GM13977 (cell line): ENCODE measurements around the gene MBP.

Source experiments
- DNase-seq: peaks from one replicate; pipeline ENCODE4 v3.0.0; 2012; ENCODE audit warnings: low spot score
- in situ Hi-C: fragments of 300-500 bp; cut with MboI; formaldehyde crosslinking; loops from one replicate; pipeline ENCODE4 v1.12.0; 2022; ENCODE audit warnings: low sequenced_read_pairs, low pct_unique_long_range_greater_than_20kb, mixed read lengths, inconsistent platforms; ENCODE audit not compliant: unreplicated experiment
- TF ChIP-seq, protein P1 (sequence below): IDR thresholded peaks from 2 replicates; pipeline ENCODE4 v1.5.1; 2012; ENCODE audit warnings: mild to moderate bottlenecking, control low read depth; ENCODE audit not compliant: insufficient read depth; ENCODE audit errors: extremely low read depth, missing control alignments

The MBP gene

DNA sequence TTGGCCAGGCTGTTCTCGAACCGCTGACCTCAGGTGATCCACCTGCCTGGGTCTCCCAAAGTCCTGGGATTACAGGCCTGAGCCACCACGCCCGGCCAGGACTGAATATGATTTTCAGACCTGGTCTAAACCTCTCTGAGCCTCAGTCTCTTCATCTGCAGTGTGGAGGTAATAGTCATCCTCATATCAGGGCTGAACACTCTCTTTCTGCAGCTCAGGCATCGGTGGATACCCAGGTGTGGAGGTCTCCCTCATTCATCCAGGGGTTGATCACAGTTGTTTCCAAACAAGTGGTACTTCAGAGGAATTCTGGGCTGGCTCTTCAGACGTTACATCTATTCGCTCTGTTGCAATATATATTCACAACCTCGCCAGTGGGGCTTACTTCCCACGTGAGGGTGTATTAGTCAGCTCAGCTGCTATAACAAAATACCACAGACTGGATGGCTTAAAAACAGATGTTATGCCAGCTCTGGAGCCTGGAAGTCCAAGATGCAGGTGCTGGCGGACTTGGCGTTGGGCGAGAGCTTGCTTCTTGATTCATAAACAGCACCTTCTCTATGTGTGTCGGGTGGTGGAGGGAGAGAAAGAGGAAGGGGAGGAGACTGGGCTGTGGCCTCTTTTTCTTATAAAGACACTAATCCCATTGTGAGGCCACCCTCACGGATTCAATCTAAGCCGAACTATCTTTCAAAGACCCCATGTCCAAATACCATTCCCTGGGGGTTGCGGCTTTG is 2.9 kb upstream of the MBP start:
- TF ChIP-seq, protein P1, sequence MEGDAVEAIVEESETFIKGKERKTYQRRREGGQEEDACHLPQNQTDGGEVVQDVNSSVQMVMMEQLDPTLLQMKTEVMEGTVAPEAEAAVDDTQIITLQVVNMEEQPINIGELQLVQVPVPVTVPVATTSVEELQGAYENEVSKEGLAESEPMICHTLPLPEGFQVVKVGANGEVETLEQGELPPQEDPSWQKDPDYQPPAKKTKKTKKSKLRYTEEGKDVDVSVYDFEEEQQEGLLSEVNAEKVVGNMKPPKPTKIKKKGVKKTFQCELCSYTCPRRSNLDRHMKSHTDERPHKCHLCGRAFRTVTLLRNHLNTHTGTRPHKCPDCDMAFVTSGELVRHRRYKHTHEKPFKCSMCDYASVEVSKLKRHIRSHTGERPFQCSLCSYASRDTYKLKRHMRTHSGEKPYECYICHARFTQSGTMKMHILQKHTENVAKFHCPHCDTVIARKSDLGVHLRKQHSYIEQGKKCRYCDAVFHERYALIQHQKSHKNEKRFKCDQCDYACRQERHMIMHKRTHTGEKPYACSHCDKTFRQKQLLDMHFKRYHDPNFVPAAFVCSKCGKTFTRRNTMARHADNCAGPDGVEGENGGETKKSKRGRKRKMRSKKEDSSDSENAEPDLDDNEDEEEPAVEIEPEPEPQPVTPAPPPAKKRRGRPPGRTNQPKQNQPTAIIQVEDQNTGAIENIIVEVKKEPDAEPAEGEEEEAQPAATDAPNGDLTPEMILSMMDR = no peak
- in situ Hi-C loops = no loop called here
- DNase-seq = no peak

DNA sequence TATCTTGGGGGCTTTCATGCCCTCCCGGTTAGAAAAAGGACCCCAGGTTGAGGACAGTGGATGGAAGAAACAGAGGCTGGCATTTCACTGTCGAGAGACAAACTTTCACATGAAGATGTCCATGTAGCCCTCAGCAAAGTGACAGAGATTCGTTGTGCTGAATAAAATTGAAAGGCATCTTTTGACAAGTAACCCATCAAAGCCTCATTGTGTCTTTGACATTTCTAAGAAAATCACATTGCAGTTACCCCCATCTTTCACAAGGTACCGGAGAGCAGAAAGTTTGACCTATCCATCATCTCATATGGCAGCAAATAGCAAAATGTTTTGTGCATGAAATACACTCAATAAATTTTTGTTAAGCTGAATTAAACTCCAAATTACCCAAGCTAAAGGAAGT is 2.0 kb upstream of the MBP start:
- DNase-seq = no peak
- TF ChIP-seq, protein P1 = no peak
- in situ Hi-C loops = no loop called here

DNA sequence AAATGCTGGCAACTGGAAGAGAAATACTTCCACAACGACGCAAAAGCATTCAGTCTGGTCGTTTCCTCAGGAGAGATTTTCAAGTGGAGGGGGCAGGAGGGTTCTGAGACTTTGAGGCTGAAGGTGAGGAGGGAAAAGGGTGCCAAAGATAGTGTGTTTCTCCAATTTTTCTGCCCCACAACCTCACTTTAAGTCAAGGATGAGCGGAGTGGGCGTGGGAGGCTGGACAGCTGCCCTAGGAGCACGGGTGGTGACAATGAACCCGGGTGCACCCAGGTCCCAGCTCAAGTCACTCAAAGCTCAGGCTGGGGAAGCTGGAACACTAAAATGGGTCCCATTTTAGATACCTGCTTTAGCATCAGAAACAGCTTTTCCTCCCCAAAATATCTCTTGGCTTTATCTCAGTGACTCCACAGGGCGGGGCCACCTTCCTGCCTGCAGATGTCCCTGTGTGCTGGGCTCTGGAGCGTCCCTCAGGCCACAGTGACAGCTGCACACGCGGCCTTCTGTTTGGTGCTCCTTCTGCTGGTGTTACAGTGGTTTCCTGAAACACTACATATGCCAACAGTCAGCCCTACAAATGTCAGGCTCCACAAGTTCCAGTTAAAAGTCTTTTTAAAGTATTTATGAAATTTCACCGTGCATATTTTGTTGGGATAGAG is 1.4 kb upstream of the MBP start:
- TF ChIP-seq, protein P1 = peak; percentile 28
- DNase-seq = no peak
- in situ Hi-C loops = no loop called here

DNA sequence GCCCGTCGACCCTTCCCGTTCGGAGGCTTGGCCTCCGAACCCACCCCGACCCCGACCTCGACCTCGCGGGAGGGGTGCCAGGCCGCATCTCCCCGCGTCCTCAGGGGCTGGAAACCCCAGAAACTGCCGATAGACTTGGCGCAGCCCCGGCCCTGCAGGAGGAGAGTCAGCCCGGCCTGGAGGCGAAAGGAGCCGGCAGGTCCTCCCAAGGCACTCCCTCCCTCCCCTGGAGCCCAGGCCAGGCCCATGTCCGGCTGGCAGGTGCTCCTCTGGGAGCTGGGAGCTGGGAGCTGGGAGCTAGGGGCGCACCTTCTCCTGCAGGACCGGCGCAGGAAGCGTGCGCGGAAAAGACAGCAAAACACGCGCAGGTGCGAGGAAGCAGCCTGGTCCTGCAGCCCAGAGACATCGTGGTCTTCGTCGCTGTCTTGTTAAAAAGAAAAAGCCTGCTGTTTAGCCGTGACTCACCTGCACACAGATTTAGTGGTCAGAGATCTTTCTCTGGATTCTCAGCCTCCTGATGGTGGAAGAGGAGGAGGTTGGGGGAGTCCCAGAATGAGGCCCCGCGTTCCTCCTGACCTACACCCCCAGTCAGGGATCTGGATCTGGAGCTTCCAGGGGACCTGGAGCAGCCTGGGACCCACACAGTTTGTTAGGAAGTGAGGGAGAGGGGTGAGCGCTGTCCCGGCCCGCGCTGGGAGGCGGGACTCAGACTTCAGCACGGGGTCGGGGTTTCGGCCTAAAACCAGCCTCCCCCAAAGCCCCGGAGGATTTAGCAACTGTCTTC is 660 bp upstream of the MBP start:
- in situ Hi-C loops = no loop called here
- no peak for DNase-seq
- TF ChIP-seq, protein P1 = no peak

DNA sequence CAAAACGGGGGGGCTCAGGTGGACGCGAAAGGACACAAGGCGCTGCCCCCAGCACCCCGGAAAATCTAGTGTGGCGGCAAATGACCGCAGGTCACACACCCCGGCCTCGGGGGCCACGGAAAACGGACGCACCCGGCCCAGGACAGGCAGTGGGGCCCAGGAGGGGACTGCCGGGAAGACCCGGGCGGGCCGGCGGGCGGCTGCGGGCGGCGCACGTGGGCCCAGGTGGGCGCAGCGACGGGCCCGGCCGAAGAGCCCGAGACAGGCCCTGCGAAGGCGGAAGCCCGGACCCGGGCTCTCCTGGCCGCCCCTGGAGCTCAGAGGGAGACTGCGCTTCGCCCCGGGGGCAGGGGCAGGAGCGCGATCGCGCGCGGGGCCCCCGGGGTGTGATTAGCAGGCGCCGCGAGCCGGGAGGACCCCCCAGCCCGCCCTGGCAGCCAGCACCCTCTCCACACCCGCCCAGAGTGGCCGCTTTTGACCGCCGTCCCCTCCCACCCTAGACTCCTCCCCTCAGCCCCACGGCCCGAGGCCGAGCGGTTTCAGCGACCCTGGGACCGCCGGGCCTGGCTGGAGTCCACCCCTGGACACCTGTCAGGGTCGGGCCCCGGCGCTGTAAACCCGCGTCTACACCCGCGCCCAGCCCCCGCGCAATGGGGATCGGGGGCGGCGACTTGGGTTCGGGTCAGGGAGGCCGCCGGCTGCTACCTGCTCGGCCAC is 773 bp downstream of the MBP start:
- peak; percentile 73 for DNase-seq
- TF ChIP-seq, protein P1 = no peak
- in situ Hi-C loops = no loop called here

DNA sequence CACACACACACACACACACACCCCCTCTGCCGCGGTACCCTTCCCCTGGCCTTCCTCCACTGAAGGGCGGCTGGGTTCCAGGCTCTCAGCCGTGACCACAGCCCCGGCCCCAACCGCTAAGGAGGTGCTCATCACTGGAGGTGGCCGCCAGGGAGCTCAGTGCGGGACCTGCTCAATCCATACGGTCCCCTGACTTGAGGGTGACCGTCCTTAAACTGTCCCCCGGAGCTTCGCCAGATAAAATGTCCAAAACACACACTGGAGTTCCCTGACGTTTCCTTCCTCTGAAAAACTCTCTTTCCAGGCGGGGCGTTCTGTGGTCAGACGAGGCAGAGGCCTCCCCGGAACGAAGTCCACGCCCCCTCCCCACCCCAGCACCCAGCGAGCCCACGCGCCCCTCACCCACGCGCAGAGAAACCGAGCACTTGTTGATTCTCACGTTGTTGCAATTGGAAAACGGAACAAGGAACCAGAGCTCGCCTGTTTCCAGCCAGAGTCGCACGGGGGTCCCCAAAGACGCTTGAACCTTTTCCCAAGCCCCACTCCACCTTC is 1.4 kb downstream of the MBP start:
- in situ Hi-C loops = no loop called here
- TF ChIP-seq, protein P1 = no peak
- DNase-seq = no peak
